ENCODE data around the gene FOXO1.

GRCh38 chr13:40537146-40537895, 129.1 kb downstream of the FOXO1 start:
- TF ChIP-seq EZH2phosphoT487 (IDR thresholded peaks at IDR 0.05; ENCODE audit: borderline replicate concordance, low read depth, low read length), result no peak
- TF ChIP-seq, protein P1, sequence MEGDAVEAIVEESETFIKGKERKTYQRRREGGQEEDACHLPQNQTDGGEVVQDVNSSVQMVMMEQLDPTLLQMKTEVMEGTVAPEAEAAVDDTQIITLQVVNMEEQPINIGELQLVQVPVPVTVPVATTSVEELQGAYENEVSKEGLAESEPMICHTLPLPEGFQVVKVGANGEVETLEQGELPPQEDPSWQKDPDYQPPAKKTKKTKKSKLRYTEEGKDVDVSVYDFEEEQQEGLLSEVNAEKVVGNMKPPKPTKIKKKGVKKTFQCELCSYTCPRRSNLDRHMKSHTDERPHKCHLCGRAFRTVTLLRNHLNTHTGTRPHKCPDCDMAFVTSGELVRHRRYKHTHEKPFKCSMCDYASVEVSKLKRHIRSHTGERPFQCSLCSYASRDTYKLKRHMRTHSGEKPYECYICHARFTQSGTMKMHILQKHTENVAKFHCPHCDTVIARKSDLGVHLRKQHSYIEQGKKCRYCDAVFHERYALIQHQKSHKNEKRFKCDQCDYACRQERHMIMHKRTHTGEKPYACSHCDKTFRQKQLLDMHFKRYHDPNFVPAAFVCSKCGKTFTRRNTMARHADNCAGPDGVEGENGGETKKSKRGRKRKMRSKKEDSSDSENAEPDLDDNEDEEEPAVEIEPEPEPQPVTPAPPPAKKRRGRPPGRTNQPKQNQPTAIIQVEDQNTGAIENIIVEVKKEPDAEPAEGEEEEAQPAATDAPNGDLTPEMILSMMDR (conservative IDR thresholded peaks at IDR 0.05; ENCODE audit: low read length), result no peak
